HFF-Myc (cell line): ENCODE data around the gene SUPT20H.
A peak's percentile ranks its signal among the peaks of the same experiment; 100 is the strongest.
"Not testable (repeated sequence)": the region's sequence is repeated elsewhere in the genome, so short reads cannot be mapped to it uniquely, and the experiment has no call there.

Experiments used
- DNase-seq: peaks from one replicate; pipeline ENCODE4 v3.0.0-alpha.2; 2011; ENCODE audit warnings: low read depth; ENCODE audit errors: extremely low read depth
- H3K4me3 ChIP-seq: replicated peaks from 2 replicates; pipeline ENCODE4 v1.5.1; 2011; ENCODE audit warnings: low read depth, mild to moderate bottlenecking, control low read depth, low read length
- TF ChIP-seq, protein P1 (sequence below): IDR thresholded peaks from 2 replicates; pipeline ENCODE4 v1.5.1; 2012; ENCODE audit warnings: mild to moderate bottlenecking, low read depth, low read length, control low read depth; ENCODE audit errors: missing control alignments

The SUPT20H gene

DNA sequence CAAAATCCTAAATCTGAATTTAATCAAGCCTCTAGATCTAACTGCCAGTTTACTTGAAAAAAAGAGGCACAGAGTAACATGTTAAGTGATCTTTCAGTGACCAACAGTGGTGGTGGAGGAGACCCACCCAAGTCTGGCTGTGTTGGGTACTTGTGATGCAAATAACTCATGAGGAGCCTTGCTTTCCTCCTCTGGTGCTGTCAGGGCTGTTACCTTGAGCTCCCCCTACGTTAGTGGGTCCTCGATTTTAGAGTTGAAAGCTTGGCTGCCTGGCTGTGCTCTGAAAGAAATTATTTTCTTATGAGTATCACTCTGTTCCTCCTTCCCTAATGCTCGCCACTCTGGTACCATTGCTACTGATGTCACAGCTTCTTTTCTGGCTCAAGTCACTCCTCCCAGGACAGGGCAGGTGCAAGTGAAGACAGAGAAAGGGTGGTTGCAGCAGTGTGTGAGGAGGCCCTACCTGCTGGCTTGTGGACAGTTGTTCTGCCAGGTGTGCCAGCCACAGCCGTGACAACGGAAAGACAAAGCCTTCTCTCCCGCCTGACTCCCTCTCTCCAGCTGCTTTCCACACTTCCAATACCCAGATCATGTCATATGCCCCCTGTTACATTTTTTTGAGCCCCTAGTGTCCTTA, 6.5 kb upstream of the SUPT20H start:
- TF ChIP-seq, protein P1, sequence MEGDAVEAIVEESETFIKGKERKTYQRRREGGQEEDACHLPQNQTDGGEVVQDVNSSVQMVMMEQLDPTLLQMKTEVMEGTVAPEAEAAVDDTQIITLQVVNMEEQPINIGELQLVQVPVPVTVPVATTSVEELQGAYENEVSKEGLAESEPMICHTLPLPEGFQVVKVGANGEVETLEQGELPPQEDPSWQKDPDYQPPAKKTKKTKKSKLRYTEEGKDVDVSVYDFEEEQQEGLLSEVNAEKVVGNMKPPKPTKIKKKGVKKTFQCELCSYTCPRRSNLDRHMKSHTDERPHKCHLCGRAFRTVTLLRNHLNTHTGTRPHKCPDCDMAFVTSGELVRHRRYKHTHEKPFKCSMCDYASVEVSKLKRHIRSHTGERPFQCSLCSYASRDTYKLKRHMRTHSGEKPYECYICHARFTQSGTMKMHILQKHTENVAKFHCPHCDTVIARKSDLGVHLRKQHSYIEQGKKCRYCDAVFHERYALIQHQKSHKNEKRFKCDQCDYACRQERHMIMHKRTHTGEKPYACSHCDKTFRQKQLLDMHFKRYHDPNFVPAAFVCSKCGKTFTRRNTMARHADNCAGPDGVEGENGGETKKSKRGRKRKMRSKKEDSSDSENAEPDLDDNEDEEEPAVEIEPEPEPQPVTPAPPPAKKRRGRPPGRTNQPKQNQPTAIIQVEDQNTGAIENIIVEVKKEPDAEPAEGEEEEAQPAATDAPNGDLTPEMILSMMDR = no peak
- no peak for DNase-seq
- H3K4me3 ChIP-seq = no peak overlapping the region

DNA sequence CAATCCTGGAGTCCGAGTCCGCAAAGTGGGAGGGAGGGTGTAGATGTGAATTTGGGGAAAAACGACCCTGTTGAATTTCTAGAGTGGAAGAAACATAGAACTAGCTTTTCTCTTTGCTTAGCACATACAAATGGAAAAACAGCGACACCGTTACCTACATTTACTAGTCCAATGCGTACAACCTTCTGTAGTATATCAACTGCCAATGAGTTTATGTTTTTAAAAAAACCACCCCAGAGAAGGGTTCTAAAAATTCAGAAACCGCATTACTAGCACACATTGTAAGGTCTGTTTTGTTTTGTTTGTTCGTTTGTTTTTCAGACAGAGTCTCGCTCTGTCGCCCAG, 332 bp upstream of the SUPT20H start:
- H3K4me3 ChIP-seq = peak overlapping the region; percentile 57
- no peak for DNase-seq
- TF ChIP-seq, protein P1 = no peak

DNA sequence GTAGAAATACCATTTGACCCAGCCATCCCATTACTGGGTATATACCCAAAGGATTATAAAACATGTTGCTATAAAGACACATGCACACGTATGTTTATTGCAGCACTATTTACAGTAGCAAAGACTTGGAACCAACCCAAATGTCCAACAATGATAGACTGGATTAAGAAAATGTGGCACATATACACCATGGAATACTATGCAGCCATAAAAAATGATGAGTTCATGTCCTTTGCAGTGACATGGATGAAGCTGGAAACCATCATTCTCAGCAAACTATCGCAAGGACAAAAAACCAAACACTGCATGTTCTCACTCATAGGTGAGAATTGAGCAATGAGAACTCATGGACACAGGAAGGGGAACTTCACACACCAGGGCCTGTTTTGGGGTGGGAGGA, 3.3 kb downstream of the SUPT20H start:
- not testable (repeated sequence) for H3K4me3 ChIP-seq, DNase-seq

DNA sequence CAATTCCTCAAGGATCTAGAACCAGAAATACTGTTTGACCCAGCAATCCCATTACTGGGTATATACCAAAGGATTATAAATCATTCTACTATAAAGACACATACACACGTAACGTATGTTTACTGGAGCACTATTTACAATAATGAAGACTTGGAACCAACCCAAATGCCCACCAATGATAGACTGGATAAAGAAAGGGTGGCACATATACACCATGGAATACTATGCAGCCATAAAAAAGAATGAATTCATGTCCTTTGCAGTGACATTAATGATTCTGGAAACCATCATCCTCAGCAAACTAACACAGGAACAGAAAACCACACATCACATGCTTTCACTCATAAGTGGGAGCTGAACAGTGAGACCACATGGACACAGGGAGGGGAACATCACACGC, 6.4 kb downstream of the SUPT20H start:
- H3K4me3 ChIP-seq, DNase-seq: not testable (repeated sequence)

DNA sequence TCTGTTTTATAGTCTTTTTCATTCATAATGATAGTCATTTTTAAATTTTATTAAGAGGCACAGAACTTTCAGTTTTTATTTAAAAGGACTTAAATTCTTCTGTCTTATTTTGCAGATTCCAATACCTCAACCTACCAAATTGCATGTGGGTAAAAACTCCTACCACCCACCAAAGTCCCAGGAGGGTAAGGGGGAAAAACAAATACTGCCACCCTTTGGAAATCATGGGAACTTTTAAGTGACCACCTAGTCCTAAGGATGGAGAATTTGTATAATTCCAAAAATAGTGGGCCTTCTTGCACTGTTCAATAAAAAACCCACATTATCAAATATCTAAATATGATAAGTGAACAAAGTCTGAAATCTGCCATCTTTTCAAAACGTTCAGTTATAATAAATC, 9.7 kb downstream of the SUPT20H start:
- no peak for DNase-seq
- no peak overlapping the region for H3K4me3 ChIP-seq
- TF ChIP-seq, protein P1 = no peak

DNA sequence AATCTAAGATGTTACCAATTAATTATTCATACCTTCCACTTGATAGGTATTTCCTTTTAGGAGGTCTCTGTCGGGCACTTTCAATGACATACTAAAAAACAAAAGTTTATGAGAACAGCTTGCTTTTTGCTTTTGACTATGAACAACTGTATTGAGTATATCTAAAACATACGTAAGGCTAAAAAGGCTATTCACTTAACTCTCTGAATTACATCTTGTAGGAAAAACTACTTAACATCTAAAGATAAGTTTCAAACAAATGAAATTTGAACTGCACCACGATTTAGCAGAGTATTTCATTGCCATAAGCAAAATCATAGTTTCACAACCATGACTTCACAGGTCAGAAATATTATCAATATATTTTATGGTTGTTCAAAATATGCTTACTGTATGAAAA, 11.6 kb downstream of the SUPT20H start:
- TF ChIP-seq, protein P1 = no peak
- no peak for DNase-seq
- no peak overlapping the region for H3K4me3 ChIP-seq

DNA sequence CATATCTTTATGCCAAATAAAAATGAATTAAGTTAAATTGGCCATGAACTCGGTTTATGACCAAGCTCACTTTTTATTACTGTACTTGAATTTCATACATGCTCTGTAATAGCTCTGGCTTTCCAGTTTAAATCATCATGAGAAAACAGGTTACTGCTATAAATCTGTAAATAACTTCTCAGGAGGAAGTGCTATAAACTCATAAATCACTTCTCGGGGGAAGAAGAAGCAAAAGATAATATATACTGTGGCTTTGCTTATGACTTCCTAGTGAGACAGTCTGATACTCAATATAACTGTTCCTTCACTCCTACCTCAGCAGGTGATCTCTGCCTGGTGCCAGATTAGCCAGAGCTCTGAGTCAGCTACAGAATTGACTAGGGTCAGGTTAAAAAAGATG, 12.5 kb downstream of the SUPT20H start:
- TF ChIP-seq, protein P1 = no peak
- no peak overlapping the region for H3K4me3 ChIP-seq
- no peak for DNase-seq

DNA sequence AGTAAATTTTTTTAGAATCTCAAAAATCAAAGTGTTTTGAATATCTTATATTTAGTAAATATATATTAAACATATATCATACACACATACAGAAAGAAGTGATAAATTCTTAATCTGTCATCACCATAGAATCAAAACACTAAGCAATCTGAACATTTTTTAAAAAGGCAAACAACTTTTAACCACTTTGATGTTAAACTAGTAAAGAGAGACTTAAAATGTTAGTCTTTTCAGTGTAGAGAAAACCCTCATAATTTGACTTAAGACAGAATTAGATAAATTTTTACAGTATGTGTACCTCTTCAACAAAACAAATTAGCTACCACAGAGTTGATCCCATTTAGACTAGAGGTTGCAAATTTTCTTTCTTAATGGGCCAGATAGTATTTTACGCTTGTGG, 13.4 kb downstream of the SUPT20H start:
- TF ChIP-seq, protein P1 = no peak
- no peak overlapping the region for H3K4me3 ChIP-seq
- DNase-seq = no peak
